LNCaP clone FGC (cell line): ENCODE measurements around the gene RNF214.
"Not testable (repeated sequence)": the region's sequence is repeated elsewhere in the genome, so short reads cannot be mapped to it uniquely, and the experiment has no call there.

Source experiments
- DNase-seq: peaks from one replicate; pipeline ENCODE4 v3.0.0-alpha.2; 2011; ENCODE audit warnings: low read depth
- H3K4me3 ChIP-seq: 2 replicates; pipeline ENCODE4 v1.5.1; 2011; ENCODE audit warnings: mild to moderate bottlenecking, low read depth, low read length, control low read depth
- CTCF ChIP-seq: IDR thresholded peaks from 2 replicates; pipeline ENCODE4 v1.5.1; 2012; ENCODE audit warnings: mild to moderate bottlenecking; ENCODE audit not compliant: control insufficient read depth, insufficient read depth; ENCODE audit errors: extremely low read depth

The RNF214 gene

GRCh38 chr11:117248341-117248740 is 15.9 kb downstream of the RNF214 start:
- TF ChIP-seq CTCF = no peak
- H3K4me3 ChIP-seq = no peak overlapping the region
- no peak for DNase-seq

GRCh38 chr11:117249571-117249970 is 17.1 kb downstream of the RNF214 start:
- no peak overlapping the region for H3K4me3 ChIP-seq
- DNase-seq = no peak
- no peak for TF ChIP-seq CTCF

GRCh38 chr11:117251506-117251905 is 19.0 kb downstream of the RNF214 start:
- no peak for DNase-seq
- no peak for TF ChIP-seq CTCF

GRCh38 chr11:117255966-117256365 is 23.5 kb downstream of the RNF214 start:
- no peak for TF ChIP-seq CTCF
- no peak for DNase-seq
- no peak overlapping the region for H3K4me3 ChIP-seq

More at GRCh38 chr11:117251506-117251905, 19.0 kb downstream of the RNF214 start:
- H3K4me3 ChIP-seq = no peak overlapping the region

- no peak for TF ChIP-seq CTCF
- H3K4me3 ChIP-seq = no peak overlapping the region
- no peak for DNase-seq
Measured at GRCh38 chr11:117256573-117256972, 24.1 kb downstream of the RNF214 start.

GRCh38 chr11:117258576-117258975 is 26.1 kb downstream of the RNF214 start:
- no peak for DNase-seq
- no peak for TF ChIP-seq CTCF
- no peak overlapping the region for H3K4me3 ChIP-seq

GRCh38 chr11:117259417-117259816 is 26.9 kb downstream of the RNF214 start:
- H3K4me3 ChIP-seq = no peak overlapping the region
- no peak for DNase-seq
- no peak for TF ChIP-seq CTCF

- not testable (repeated sequence) for DNase-seq, H3K4me3 ChIP-seq
Measured at GRCh38 chr11:117264624-117265323, 32.3 kb downstream of the RNF214 start.
